Measurements from ENCODE around the gene PRR5L.

The PRR5L gene, protein sequence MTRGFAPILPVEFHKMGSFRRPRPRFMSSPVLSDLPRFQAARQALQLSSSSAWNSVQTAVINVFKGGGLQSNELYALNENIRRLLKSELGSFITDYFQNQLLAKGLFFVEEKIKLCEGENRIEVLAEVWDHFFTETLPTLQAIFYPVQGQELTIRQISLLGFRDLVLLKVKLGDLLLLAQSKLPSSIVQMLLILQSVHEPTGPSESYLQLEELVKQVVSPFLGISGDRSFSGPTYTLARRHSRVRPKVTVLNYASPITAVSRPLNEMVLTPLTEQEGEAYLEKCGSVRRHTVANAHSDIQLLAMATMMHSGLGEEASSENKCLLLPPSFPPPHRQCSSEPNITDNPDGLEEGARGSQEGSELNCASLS

GRCh38 chr11:36295926-36296325 is at the start of gene PRR5L:
Gene PRR5L (plus strand): TSS chr11:36296288. CDS start chr11:36401122, 104,834 bp downstream.
- no peak for DNase-seq (ENCODE audit: low spot score)

GRCh38 chr11:36247493-36247892 is 48.6 kb upstream of the PRR5L start:
- no peak for DNase-seq (ENCODE audit: low spot score)

GRCh38 chr11:36248436-36248835 is 47.7 kb upstream of the PRR5L start:
- DNase-seq (ENCODE audit: low spot score), result no peak

DNA sequence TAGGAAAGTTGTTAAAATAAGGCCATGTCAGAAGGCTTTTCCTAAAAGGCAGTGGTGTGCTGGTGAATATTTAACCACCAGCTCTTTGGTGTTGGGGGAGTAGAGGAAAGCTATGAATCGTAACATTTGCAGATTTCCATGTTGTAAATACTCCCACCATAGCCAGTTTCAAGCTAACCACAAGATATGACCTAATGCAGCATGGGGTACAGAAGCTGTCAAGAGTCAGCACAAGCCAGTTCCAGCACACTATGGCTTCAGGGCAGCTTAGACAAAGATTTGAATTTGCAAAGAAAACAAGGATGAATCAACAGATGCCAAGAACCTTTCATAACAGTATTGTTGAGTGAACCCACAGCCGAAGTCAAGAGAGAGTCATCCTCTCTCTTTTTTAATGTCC is 46.8 kb upstream of the PRR5L start:
- DNase-seq (ENCODE audit: low spot score), result no peak

- DNase-seq (ENCODE audit: low spot score), result no peak
Measured at GRCh38 chr11:36251823-36252222, 44.3 kb upstream of the PRR5L start.

DNA sequence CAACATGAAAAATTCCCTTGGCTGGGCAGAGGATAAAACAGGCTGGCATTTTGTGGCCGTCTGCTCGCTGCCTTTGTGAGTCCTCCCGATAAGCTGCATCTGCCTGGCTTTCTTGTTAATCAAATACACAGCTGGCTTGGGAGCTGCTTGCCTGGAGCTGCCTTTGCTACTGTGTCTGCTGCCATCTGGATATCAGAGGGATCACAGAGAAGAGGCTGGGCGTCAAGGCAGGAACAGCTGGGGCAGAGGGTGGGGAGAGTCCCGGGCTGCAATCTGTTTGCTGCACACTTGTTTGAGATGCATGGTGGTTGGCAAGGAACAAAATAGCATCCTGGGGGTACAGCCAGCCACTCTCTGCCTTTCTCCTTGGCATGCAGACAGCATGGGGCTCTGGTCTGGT is 42.9 kb upstream of the PRR5L start:
- no peak for DNase-seq (ENCODE audit: low spot score)

GRCh38 chr11:36254713-36255112 is 41.4 kb upstream of the PRR5L start:
- no peak for DNase-seq (ENCODE audit: low spot score)

- no peak for DNase-seq (ENCODE audit: low spot score)
Measured at GRCh38 chr11:36257351-36257750, 38.7 kb upstream of the PRR5L start.

GRCh38 chr11:36258730-36259360 is 37.2 kb upstream of the PRR5L start:
- DNase-seq (ENCODE audit: low spot score), result no peak

GRCh38 chr11:36261094-36261493 is 35.0 kb upstream of the PRR5L start:
- no peak for DNase-seq (ENCODE audit: low spot score)

DNA sequence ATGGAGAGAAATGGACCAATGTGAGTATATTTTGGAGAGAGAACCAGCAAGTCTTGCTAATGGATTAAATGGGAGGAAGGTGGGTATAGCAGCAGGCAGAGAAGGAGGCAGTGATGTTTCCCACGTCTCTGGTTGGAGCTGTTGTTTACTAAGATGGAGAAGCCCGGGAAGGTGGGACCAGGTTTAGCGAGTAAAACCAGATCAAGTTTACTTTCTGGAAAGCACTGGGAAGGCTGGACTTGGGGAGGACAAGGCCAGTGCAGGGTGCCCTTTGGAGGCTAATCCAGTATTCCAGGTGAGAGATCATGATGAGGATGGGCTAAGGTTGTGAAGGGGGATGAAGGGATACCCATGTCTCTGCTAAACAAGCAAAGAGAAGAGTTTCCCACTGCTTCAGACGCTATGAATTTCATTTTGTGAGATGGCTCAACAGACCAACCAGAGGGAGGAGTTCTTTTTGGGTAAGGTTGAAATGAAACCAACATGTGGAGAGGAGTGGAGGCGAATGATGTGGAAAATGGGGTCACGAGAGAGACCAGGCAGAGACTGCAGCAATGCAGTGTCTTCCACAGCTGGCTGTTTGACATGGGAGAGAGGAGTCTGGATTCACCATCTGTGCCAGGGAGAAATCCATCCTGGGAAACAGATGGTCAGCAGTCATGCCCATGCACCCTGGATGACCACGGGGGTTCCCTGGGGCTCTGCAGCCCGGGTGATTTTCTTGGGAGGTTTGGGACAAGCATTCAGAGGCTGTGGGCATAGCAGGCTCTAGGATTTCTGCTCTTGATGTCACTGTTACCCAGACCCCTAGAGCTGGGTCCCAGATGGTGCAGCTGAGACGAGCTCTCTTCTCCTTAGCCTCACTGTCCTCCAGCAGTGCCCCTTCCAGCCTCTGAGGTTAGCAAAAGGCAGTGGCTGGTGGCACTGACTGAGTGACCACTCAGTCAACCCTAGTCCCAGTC is 31.8 kb upstream of the PRR5L start:
- no peak for DNase-seq (ENCODE audit: low spot score)

DNA sequence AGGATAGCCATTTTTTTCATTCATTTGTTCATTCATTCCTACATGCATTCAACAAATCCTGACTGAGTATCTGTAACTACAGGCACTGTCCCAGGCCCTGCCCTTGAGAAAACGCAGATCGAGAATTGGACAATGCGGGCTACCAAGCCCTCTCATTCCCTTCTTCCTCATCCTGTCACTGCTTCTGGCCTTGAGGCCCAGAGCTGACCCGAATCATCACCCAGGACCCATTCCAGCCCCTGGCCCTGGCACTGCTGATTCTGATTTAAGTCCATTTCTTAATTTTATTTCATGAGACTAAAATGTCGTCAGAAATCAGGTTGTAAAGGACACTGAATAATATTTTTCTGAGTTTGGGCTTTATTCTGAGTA is 31.1 kb upstream of the PRR5L start:
- DNase-seq (ENCODE audit: low spot score), result no peak

- peak; percentile 53 for DNase-seq (ENCODE audit: low spot score)
Measured at GRCh38 chr11:36265793-36266628, 30.1 kb upstream of the PRR5L start.

DNA sequence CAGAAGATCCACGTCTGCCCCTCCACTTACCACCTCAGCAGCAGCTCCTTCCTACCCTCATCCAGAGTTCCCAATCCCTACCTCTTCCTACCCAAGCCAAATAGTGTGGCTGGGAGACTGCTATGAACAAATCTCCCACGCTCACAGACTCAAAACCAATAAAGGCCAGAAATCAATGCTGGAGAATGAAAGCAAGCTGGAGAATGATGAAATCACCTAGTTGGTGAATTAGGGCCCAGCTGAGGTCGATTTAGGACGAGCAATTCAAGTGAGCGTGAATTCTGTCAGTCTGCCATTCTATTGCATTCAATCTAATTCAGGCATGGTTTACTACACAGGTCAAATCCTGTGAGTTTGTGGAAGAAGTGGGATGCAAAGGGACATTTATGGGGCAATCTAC is 29.3 kb upstream of the PRR5L start:
- no peak for DNase-seq (ENCODE audit: low spot score)

DNA sequence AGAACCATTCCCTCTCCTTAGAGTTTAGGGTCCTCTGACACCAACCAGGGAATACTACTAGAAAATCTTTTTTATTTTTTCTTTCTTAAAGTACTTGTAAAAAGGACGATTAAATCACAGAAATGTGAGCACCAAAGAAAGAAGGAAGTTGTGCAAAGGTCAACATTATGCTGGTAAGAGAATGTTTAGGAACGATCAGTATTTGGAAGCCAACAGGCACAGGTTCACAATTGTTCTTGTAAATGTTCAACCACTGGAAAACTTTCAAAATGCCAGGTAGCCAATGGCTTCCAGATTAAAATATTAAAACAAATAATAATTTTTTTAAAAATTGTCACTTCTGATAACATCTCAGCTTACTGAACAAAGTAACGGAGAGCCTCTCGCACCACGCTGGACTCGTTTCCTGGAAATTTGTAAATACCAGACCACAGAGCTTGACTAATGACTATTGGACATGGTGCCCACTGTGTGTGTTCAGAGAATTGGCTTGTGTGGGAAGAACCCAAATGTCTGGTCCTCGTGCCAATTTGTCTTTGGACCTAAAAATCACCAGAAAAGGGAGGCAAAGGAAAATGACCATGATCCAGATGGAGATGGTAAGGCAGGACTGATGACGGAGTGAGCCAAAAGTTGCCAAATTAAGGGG is 27.6 kb upstream of the PRR5L start:
- no peak for DNase-seq (ENCODE audit: low spot score)

DNA sequence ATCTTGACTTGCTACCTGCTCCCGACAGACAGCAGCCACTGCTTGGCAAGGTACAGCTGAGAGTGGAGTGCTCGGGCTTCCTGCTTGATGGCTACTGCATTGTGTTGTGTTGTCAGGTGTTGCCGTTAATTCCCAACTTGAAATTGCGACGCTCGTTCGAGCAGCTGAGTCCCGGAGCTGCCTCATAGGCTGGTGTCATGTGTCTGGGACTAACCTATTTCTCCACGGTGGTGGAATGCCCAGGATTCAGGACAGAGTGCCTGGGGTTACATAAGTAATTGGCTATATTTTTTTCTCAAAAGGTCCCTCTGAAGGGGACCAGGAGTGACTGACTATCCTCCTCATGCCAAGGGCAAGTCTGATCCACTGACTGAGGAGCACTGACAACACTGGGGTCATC is 25.4 kb upstream of the PRR5L start:
- DNase-seq (ENCODE audit: low spot score), result no peak

DNA sequence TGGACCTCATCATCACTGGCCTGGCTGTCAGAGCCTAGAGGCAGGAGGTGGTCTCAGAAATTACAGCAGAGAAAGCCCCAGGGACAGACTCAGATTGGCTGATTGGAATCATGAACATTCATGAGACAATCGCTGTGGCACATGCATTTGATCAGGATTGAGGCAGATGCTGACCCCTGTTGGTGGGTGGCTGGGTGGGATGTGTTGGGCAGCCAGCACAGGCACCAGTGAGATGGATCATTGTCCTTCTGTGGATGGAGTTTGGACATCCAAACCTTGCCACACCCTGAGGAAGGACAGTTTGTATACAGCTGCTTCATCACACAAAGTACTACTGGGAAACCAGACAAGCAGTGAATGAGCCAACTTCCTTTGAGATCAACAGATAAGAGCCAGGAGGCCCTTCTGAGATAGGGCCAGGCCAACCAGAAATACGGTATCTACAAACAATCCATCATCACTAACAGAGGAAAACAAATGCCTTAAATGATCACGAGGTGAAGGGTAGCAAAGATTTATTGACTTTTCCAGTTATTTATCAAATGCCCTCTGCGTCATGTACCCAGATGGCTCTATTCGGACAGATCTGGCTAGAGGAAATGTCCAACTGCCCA is 24.2 kb upstream of the PRR5L start:
- DNase-seq (ENCODE audit: low spot score), result no peak

DNA sequence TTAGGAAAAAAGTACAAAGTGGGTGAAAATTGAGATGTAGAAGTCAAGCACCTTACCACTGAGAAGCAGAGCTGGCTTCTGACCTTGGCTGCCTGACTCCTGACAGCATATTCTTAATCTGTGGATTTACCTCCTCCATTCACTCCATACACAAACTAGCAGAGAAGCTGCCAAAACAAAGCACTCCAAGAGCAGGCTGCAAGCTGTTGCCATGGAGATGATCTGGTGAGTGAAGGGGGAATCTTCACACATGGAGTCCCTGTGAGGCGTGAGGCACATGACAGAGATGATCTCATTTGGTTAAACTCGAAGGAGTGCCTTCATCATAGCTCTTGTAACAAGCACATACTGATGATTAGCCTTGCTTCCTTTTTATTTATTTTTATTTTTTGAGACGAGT is 23.0 kb upstream of the PRR5L start:
- no peak for DNase-seq (ENCODE audit: low spot score)

DNA sequence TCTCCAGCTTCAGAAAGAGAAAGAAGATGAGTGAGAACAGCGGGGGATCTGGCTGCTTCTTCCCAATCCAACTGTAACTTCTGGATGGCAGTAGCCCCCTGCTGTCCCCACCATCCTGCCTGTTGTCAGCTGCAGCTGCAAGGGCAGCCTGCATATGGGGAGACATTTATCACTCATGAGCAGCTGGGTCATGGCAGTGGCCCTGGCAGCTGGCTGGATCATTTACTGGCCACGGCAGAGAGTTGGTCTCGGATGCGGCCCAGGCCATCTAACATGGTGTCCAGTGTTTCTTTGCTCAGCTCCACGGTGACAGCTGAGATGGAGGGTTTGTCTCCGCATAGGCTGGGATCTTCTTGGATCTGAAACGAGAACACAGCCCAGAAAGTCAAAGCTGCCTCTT is 21.7 kb upstream of the PRR5L start:
- no peak for DNase-seq (ENCODE audit: low spot score)

DNA sequence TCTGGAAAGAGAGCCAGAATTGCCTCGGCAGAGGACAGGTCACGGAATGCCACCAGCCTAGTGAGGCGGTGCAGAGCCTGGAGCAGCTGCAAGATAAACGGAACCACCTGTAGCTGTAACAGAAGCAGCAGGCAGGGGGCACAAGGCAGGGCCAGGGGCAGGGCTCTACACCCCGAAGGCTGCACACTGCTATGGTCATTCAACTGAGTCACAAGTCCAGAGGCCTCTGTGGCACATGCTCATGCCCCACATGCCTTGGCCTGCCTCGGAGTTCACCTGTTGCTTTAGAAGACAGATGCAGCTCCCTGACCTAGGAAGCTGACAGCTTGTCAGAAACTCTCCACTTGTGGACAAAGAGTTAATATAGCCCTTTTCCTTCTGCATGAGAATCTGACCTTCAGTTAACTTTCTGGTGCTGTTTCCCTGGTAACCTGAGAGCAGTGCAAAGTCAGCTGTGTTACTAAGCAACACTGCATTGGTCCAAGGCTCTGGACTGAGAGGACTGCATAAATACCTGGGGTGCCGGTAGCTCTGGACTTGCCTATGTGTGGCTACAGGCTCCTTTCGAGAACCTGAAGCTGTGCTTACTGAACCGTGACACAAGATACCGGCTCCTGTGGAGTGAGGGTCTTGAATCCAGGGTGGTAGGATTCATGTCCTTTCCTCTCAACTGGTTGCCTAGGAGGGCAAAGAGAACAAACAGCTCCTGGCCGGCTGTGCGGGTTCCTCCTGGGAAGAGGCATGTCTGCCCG is 17.4 kb upstream of the PRR5L start:
- DNase-seq (ENCODE audit: low spot score), result no peak

Data from hematopoietic multipotent progenitor cell treated with erythropoietin and hydrocortisone succinate and interleukin-3 and kit ligand, for 17 days (in vitro differentiated cells).